Anterior cingulate cortex (tissue), 58 donors: ENCODE data around the gene PNMA6F.
"Not testable (repeated sequence)": the region's sequence is repeated elsewhere in the genome, so short reads cannot be mapped to it uniquely, and the experiment has no call there.

Source experiments
- DNase-seq, 58 donors: peaks; one replicate each; lab custom pipeline; 2025; lab: John Stamatoyannopoulos, UW

Gene PNMA6F

DNA sequence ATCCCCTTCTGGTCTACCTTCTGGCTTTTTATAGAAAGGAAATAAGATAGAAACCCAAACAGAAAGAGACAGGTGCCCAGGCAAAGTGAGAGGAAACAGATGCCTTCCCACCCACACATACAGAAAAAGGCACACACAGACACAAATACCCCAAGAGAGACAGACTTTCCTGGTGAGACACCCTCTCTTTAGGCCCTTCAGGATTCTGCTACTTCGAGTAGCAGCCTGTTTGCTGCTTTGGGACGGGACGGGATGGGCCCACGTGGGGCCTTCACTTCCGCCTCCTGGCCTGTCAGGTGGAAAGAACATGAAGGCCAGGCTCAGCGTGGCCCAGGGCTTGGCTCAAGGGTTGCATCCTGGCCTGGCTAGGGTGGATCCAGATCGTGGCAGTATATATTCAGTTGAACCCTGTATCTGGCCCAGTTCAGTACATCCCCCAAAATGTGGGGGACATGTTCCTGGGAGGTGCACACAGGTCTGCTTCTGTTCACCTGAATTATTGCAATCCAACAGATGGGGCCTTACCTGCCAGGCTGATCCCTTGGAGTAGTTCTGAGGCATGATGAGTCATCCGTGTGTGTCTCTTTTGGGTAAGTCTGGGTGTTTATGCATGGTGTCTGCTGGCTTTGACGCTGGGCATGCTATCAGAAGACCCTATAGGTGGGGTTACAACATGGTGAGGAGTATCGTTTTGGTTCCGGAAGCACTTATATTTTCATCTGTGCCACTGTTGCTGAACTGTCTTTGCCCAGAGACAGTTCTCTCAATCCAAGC lies 14.7 kb upstream of the PNMA6F start:
- peak in 1 of 58 donors; percentile 7 for DNase-seq

DNA sequence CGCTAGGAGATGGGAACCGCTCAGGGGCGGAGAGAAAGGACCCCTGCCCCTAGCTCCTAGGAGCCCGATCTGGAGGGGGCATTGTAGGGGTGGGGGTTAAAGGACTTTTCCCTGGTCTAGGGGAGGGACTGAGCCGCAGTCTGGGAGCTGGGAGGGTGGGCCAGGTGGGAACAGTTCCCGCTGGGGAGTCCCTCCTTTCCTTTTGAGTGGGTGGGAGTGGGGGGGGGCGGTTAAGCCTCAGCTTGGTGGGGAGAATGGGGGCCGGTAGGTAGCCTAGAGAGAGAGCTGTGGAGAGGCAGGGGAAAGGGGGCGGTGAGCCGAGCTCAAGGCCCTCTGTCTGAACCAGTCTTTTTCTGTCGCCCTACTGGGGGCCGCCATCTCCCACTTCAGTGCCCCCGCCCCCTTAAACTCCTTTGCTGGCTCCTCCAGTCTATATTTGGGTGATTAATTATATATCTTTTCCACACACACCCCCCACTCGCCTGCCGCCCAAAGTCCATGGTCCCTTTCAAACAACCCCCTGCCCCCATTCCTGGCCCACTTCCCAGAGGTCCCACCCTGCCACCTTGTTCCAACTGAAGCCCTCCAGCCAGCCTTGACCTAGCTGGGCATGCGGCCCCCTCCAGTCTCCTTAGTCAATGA lies 13.2 kb upstream of the PNMA6F start:
- no peak for DNase-seq

DNA sequence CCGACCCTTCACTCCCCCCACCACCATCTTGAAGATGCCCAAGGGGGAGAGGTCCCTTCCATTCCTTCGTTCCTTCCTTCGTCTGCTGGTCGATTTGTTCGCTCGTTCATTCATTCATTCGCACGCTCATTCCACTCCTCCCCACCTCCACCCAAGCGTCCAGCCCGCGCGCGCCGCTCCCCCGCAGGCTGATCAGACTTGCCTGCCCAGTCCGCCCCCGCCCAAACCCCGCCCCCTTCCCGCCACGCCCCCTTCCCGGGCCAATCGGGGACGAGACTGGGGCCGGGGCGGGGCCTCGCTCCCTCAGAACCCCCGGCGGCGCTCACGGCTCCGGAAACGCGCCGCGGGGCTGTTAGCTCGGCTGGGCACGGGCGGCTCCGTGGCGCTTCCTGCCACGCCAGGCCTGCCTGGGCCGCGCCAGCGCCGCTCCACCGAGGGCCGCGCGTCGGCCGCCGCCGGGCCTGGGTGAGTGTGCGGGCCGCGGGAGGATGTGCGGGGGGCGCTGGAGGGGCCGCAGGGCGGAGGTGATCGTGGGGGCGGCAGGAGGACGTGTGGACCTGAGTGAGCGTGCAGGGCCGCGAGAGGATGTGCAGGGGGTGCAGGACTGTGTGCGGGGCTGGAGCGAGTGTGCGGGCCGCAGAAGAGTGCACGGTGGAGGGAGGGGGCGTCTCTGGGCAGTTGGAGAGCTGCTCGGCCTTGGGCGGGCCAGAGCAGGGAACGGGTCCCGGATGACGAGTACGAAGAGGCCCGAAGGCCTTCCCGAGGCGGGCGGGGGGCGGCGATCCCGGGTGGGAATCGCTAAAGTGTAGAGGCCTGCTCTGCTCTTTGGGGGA lies 12.5 kb upstream of the PNMA6F start, which contains the start of gene ZNF275:
Gene ZNF275, plus strand, starts transcription at position 333 of the 833 bp plus-strand sequence. CDS start 2,527 bp downstream, outside the sequence.
- DNase-seq: peak in 57 of 58 donors; percentile 7 to 85 (median 69)

DNA sequence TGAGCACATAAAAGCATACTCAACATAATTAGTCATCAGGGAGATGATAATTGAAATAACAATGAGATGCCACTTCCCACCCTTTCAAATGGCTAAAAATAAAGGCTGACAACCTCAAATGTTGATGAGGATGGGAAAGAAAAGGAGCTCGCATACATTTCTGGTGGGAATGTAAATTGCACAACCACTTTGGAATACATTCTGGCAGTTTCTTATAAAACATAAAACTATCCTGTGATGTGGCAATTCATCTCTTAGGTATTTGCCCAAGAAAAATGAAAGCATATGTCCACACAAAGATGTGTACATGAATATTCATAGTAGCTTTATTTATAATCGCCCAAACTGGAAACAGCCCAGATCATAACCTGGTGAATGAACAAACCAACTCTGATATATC lies 11.7 kb upstream of the PNMA6F start:
- DNase-seq: no peak

DNA sequence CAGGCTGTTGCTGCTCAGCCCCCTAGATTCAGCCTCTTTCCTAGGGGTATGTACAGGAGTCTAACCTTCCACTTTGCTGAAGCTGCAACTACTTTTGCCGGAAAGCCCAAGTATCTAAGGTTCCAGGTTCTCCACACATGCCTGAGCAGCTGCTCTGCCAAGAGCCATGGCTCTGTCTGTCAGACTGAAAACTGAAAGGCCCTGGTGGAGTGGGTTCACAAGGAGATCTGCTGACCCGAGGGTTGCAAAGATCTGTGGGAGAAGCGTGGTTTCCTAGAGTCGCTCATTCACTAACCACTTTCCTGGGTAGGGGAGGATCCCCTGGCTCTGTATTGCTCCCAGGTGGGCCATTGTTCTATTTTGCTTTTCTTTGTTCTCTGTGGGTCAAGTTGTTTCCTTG lies 6.0 kb upstream of the PNMA6F start:
- no peak for DNase-seq

DNA sequence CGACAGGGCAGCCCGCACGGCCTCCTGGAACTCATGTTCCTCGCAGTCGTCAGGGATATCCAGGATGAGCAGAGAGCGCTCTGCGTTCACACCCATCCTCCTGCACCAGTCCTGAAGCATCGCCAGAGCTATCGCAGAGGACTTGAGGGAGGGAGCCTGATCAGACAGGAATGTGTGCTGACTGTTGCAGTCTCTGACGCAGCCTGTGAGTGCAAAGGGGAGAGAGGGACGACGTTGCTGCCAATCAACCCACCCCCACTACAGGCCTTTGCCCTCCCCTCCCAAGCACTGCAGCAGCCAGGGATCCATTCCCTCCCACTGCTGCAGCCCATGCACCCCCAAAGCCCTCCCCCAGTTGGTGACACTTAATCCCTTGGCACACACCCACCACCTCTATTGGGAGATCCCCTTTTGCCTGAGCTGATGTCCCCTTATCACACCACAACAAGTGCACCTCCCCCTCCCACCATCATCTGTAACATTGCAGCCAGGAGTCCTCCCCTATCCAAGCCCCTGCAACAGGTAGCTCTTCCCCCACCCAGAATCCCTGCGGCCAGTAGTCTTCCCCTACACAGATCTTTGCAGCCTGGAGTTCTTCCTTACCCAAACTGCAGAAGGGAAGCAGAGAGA lies 897 bp downstream of the PNMA6F start:
- DNase-seq: no peak

DNA sequence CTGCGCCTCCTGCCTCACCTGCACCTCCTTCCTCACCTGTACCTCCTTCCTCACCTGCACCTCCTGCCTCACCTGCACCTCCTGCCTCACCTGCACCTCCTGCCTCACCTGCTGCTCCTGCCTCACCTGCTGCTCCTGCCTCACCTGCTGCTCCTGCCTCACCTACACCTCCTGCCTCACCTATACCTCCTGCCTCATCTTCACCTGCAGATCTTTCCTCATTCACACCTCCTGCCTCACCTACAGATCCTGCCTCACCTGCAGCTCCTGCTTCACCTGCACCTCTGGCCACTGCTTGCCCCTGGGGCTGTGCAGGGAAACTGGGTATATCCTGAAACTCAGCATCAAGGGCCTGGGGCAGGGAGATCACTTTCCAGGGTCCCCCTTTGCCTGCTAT lies 1.5 kb downstream of the PNMA6F start:
- not testable (repeated sequence) for DNase-seq

DNA sequence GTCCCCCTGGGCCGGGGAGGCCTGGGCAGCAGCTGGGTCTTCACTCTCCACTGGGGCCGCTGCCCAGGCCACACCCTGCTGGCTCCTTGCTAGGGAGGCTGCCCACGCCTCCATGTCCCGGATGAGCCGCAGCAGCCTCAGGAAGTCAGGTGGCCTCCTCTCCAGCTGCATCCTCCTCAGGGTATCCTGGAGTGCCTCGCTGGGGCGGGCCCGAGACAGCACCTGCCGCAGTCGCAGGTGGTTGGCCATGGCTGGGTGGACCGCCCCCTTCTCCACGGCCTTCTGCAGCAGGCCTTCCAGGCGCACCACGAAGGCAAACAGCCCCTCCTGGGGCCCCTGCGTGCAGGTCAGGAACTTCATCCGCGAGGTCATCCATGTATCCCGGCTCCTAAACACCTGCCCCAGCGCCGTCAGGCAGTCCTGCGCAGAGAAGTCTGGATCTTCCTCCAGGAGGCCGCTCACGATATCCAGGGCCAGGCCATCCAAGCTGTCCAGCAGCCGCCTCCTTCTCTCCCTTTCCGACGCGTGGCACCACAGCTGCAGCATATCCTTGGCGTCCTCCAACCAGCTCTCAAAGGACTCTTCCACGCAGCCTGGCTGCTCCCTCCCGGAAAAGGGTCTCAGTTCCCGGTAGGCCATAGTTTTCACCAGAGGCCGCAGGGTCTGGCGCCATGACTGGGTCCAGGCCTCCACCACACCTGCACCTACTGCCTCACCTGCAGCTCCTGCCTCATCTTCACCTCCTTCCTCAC lies 2.1 kb downstream of the PNMA6F start:
- DNase-seq: no peak

DNA sequence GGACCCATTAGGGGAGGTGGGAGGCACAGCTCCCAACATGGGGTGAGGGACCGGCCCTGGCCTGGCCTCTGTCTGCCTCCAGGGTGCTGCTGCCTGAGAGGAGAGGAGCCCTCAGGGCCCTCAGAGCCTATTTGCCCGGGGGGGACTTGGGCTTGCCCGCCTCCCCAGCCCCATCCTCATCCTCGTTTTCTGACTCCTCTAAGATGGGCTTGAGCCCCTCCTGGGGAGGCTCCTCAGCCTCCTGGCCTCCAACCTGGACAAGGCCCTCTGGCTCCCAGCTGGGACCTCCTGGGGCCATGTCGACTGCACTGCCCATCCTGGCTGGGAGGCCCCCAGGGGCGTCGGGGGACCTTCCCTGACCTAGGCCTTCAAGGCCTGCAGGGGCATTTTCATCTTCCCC lies 2.8 kb downstream of the PNMA6F start:
- DNase-seq: no peak

DNA sequence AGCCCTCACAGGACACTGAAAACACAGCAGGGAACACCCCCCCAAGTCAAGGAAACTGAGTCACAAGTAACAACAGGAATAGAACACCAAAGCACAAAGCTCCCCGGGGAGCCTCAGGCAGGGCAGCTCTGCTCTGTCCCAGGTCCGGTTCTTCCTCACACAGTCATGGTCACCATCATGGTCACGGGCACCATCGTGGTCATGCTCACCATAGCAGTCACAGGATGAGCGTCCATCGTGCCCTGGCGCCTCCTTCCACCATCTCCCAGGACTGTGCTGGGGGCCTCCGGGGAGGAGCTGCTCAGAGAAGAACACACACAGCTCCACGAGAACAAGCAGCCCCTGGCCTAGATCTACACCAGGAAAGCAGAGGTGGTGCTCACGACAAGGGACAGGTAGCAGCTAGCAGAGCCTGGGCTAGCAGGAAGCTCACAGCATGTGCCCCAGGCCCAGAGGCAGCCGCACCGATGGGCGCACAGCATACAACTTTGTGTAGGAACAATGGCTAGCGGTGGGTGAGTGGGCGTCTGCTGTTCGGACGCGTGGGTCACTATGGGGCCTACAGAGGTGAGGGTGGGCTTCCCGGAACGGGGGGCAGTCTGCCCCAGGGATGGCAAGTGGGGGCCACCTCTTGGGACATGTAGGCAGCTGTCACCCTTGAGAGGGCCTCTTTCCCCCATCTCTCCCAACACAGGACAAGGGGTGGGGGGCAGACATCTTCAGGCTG lies 3.4 kb downstream of the PNMA6F start:
- DNase-seq: no peak

DNA sequence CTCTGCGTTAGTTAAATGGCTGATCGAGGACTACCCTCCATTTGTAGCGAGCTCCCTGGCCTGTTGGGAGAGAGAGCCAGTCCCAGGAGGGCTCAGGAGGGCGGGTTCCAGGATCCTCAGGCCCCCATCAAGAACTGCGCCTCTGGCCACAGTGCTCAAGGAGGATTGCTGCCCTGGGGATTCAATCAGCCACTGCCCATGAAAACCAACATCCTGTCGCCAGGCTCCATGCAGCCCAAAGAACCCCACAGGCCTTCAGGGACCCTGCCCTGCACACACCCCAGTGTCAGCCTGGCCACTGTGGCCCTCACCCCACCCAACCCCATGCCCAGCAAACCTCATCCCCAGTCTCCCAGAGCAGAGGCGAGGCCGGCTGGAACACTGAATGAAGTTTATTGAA lies 4.3 kb downstream of the PNMA6F start:
- no peak for DNase-seq

DNA sequence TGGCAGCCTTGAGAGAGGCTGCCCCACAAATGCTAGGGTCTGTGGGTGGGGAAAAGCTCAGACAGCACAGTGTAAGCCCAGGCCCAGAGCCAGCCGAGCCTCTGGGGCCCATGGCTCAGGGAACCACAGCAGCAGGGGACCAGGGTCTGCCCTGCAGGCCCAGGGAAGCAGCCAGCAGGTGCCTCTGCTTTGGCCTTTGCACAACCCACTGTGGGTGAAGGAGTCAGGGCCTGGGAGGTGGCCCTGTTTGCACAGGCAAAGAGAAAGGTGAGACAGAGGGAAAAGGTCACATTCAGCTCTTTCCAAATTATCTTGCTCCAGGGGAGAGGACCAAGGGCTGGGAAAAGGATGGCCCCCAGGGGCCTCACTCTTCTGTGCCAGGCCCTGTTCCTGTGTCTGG lies 8.7 kb downstream of the PNMA6F start:
- DNase-seq: no peak

DNA sequence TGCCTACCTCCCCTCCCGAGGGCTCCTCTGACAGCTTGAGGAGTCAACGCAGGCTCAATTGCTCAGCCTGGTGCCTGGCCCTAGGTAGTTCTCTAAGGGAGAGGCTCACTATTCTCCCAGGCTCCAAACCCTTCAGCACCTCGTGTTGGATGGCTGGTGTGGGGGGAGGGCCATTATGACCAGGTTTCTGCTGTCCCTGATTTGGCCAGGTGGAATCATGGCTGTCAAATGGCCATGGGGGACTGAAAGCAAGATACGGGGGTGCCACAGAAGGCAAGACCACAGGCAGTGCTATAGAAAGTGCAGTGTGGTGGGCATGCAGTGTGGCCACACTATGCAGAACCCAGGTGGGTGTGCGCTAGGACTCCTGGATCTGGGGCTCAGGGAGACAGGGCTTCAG lies 9.5 kb downstream of the PNMA6F start:
- no peak for DNase-seq

DNA sequence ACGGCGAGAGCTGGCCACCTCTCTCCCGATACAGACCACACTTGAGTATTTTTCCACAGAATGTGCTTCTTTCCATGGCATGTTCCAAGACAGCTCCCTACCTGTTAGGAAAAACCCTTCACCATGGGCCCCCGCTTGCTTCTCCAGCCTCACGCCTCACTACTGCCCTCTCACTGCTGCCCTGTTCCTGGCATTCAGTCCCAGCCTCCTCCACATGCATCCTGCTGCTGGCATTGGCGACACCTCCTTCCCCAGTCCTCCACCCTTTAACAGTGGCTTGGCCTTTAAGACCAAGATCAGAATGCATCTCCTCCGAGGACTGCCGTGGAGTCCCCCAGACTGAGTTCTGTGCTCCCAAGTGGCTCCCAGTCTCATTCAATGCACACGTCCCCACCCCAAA lies 10.7 kb downstream of the PNMA6F start:
- no peak for DNase-seq

DNA sequence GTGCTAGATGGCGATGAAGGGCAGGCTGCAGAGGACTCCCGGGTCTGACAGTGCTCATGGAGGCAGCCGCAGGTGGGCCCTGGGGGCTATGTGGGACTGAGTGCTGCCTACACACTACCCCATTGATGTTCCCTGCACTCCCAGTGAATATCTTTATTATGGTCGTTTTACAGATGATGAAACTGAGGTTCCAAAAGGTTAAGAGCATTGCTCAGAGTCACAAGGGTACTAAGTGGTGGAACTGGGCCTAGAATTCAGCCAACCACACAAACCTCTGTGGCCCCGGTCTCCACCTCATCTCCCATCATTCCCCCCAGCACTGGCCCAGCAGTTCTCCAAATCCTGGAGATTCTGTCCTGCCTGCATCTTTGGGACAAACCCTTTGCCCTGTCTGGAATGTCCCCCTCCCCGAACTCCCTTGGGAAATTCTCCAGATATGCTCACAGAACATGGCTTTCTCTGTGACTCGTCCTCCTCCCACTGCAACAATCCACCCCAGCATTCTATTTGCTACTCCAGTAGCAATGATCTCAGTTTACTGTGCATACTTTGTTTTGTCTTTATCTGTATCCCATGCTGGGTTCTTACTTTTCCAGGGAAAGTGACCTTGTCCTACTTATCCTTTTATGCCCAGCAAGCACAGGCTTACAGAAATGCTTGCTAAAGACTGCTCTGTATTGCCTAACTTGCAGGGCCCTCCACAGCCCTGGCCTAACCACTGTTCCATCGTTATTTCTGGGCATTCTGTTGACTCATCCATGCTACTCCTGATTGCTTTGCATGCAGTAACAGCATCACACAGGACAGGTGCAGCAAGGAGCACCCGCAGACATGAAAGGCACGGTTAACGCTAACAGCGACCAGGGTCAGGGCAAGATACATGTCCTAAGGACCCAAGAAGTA lies 14.0 kb downstream of the PNMA6F start:
- no peak for DNase-seq

DNA sequence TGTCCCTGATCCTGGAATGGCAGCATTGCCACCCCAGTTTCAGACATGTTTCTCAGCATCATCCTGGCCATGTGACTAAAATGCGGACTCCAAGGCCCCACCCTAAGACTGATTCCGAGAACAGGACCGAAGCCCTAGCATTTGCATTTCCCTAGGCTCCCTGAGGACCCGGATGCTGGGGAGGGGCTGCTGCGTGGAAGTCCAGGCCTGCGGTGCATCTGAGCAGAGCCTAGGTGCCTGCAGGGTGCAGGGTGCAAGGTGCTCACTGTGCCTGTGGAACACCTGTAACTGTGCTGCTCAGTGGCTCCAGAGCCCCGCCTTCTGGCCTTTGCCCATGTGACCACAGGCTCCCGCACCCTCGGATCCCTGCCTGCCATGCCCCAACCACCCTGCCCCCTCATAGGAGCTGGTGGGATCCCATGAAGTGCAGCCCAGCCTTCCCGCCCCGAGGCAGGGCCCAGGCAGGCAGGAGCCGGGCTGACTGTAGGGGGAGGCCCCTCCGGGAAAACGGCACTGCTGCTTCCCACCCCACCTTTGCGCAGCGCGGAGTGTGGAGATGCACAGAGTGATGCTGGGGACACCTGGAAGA lies 14.9 kb downstream of the PNMA6F start:
- no peak for DNase-seq

DNA sequence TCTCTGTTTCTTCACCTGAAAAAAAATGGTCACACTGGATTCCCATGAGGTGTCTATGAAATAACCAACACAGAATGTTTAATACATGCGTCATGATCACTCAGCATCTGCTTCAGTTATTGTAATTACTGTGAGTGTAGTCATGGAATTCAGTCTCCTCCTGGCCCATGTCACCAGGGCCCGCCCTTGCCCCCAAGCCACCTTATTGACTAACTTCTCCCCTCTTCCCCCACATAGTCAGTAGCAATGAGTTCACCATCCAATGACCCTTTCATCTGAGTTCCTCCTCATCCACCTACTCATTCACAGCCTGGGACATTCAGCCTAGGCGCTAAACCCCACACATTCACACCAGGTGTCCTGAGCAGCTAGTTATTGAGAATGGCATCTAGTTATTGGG lies 15.6 kb downstream of the PNMA6F start:
- no peak for DNase-seq
